DMS79 treated with DMSO at 0.1 percent for 48 hours (cell line): ENCODE results near the gene NAE1.
"Not testable (repeated sequence)": the region's sequence is repeated elsewhere in the genome, so short reads cannot be mapped to it uniquely, and the experiment has no call there.

Experiments
- DNase-seq: peaks from one replicate; lab custom pipeline; 2025; lab: John Stamatoyannopoulos, UW

The NAE1 gene

GRCh38 chr16:66802159-66802558 is 28.6 kb downstream of the NAE1 start:
- DNase-seq = no peak

GRCh38 chr16:66801320-66802105 is 29.3 kb downstream of the NAE1 start, which contains the start of gene TERB1:
TSS of gene TERB1 (minus strand) at chr16:66801584. CDS start at chr16:66796798, 4,786 bp downstream.
- DNase-seq = no peak

- no peak for DNase-seq
Measured at GRCh38 chr16:66800856-66801255, 29.9 kb downstream of the NAE1 start.

- DNase-seq = no peak
Measured at GRCh38 chr16:66798161-66798560, 32.6 kb downstream of the NAE1 start.

GRCh38 chr16:66793984-66794383 is 36.8 kb downstream of the NAE1 start:
- not testable (repeated sequence) for DNase-seq

- DNase-seq = no peak
Measured at GRCh38 chr16:66790130-66790733, 40.5 kb downstream of the NAE1 start.

- no peak for DNase-seq
Measured at GRCh38 chr16:66787427-66787826, 43.3 kb downstream of the NAE1 start.

- no peak for DNase-seq
Measured at GRCh38 chr16:66786551-66786950, 44.2 kb downstream of the NAE1 start.

- no peak for DNase-seq
Measured at GRCh38 chr16:66776457-66776856, 54.3 kb downstream of the NAE1 start.

GRCh38 chr16:66774981-66775380 is 55.8 kb downstream of the NAE1 start:
- DNase-seq = no peak

GRCh38 chr16:66758086-66758485 is 72.7 kb downstream of the NAE1 start:
- DNase-seq = no peak

GRCh38 chr16:66754819-66755218 is 76.0 kb downstream of the NAE1 start:
- DNase-seq = no peak

- DNase-seq = no peak
Measured at GRCh38 chr16:66754211-66754610, 76.6 kb downstream of the NAE1 start.

- no peak for DNase-seq
Measured at GRCh38 chr16:66752958-66753357, 77.8 kb downstream of the NAE1 start.
